OCI-LY7 (cell line): ENCODE results near the gene PDSS2.

Source experiments
- EZH2phosphoT487 ChIP-seq: fragments of 200-600 bp; sonication (generic); IDR thresholded peaks from 2 replicates; pipeline ENCODE4 v1.6.1; 2018; ENCODE audit warnings: low read depth, borderline replicate concordance, mild to moderate bottlenecking, mixed run types, antibody characterized with exemption, low read length, moderate library complexity, mixed read lengths
- TF ChIP-seq, protein P1 (sequence below): fragments of 200-600 bp; sonication (generic); conservative IDR thresholded peaks from 2 replicates; pipeline ENCODE4 v1.5.1; 2014; ENCODE audit warnings: mild to moderate bottlenecking, antibody characterized with exemption, low read length, moderate library complexity, mixed read lengths

DNA sequence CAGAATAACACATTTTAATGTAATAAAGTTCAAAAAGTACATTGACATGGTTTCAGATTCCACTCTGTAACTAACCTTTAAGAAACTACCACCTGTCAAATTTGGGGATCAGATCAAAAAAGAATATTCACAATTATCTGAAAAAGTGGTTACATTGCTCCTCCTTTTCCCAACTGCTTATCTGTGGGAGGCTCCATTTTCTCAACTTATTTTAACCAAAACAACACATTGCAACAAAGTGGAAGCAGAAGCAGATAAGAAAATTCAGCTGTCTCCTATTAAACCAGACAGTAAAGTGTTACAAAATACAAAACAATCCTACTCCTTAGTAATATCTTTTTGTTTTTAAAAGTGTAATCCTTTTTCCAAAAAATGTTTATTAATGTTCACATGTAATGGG lies 61.4 kb downstream of the PDSS2 start:
- TF ChIP-seq, protein P1, sequence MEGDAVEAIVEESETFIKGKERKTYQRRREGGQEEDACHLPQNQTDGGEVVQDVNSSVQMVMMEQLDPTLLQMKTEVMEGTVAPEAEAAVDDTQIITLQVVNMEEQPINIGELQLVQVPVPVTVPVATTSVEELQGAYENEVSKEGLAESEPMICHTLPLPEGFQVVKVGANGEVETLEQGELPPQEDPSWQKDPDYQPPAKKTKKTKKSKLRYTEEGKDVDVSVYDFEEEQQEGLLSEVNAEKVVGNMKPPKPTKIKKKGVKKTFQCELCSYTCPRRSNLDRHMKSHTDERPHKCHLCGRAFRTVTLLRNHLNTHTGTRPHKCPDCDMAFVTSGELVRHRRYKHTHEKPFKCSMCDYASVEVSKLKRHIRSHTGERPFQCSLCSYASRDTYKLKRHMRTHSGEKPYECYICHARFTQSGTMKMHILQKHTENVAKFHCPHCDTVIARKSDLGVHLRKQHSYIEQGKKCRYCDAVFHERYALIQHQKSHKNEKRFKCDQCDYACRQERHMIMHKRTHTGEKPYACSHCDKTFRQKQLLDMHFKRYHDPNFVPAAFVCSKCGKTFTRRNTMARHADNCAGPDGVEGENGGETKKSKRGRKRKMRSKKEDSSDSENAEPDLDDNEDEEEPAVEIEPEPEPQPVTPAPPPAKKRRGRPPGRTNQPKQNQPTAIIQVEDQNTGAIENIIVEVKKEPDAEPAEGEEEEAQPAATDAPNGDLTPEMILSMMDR, result no peak
- TF ChIP-seq EZH2phosphoT487, result no peak
